Parathyroid adenoma (tissue), 2 donors: Measurements from ENCODE around the gene PXK.
A peak's percentile ranks its signal among the peaks of the same experiment; 100 is the strongest.

Experiments used
- H2AFZ ChIP-seq: fragments of 300-600 bp; sonication (generic); one replicate; pipeline ENCODE4 v1.7.0; 2017; ENCODE audit warnings: antibody characterized with exemption, mild to moderate bottlenecking
- H3K27ac ChIP-seq: fragments of 300-600 bp; sonication (generic); one replicate; pipeline ENCODE4 v1.7.0; 2017
- H3K27me3 ChIP-seq: fragments of 300-600 bp; sonication (generic); one replicate; pipeline ENCODE4 v1.7.0; 2017; ENCODE audit warnings: low read length; ENCODE audit not compliant: control insufficient read depth, insufficient read depth
- H3K36me3 ChIP-seq: fragments of 300-600 bp; sonication (generic); one replicate; pipeline ENCODE4 v1.7.0; 2017; ENCODE audit warnings: low read length; ENCODE audit not compliant: control insufficient read depth, insufficient read depth
- H3K4me1 ChIP-seq: fragments of 300-600 bp; sonication (generic); one replicate; pipeline ENCODE4 v1.7.0; 2017; ENCODE audit warnings: control low read depth
- H3K4me2 ChIP-seq: fragments of 300-600 bp; sonication (generic); one replicate; pipeline ENCODE4 v1.7.0; 2017; ENCODE audit warnings: low read length
- H3K4me3 ChIP-seq: fragments of 300-600 bp; sonication (generic); one replicate; pipeline ENCODE4 v1.7.0; 2017; ENCODE audit warnings: low read depth, low read length
- H3K79me2 ChIP-seq: fragments of 300-600 bp; sonication (generic); one replicate; pipeline ENCODE4 v1.7.0; 2017; ENCODE audit warnings: control low read depth
- H3K9ac ChIP-seq: fragments of 300-600 bp; sonication (generic); one replicate; pipeline ENCODE4 v1.7.0; 2017; ENCODE audit warnings: mild to moderate bottlenecking
- H3K9me3 ChIP-seq: fragments of 300-600 bp; sonication (generic); one replicate; pipeline ENCODE4 v1.7.0; 2017; ENCODE audit warnings: low read length; ENCODE audit not compliant: control insufficient read depth
- CTCF ChIP-seq: fragments of 300-600 bp; sonication (generic); IDR thresholded peaks from one replicate; pipeline ENCODE4 v1.7.0; 2017; ENCODE audit warnings: antibody characterized with exemption, mild to moderate bottlenecking
- donor health status: primary hyperparathyroidism.

Gene PXK

DNA sequence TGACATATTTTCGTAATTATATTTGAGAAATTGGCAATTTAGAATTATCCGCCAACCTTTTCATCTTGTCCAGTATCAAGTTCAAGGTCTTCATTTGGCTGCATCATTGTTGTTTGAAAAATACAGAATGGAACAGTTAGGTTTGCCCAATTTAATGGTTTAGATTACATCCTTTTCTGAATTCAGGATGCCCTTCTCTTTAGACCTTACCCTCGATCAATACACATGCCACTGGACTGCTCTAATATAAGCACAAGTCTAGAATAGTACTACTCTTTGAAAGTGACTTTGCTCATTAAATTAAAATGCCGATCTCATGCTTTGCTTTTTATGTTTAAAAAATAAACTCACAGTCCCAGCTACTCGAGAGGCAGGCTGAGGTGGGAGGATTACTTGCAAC lies 44.5 kb downstream of the PXK start:
- Histone ChIP-seq H2AFZ (no peak overlapping the region), H3K4me2 (no peak overlapping the region), H3K4me1 (peaks cover 5% of the 10 kb centered on the region), H3K4me3 (no peak overlapping the region), H3K27me3 (no peaks in the 10 kb centered on the region), H3K9ac (no peak overlapping the region), H3K27ac (no peak overlapping the region), H3K36me3 (no peaks in the 10 kb centered on the region), H3K9me3 (no peaks in the 10 kb centered on the region), H3K79me2 (peaks cover 9% of the 10 kb centered on the region)
- no peak for TF ChIP-seq CTCF

DNA sequence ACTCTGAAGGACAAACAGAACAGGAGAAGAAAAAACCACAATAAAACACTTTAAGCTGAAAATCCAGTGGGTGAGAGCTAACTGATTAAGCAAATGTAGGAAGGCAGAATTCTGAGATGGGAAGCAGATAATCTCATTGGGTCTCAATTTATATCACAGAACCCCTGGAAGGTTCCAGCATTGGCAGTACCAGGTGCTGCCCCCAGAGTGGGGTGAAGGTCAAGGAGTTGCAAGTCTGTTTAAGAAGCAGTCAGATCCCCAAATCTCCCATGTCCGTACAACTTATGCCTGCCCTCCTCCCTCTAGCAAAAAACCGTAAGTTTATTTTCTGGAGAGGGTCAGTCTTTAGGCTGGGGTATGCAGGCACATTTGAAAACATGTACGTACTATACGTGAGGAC lies 45.1 kb downstream of the PXK start:
- no peak overlapping the region for H3K4me3 ChIP-seq
- H2AFZ ChIP-seq = no peak overlapping the region
- no peak overlapping the region for H3K9ac ChIP-seq
- peaks cover 9% of the 10 kb centered on the region for H3K79me2 ChIP-seq
- H3K36me3 ChIP-seq = no peaks in the 10 kb centered on the region
- H3K4me2 ChIP-seq = no peak overlapping the region
- H3K27ac ChIP-seq = no peak overlapping the region
- no peaks in the 10 kb centered on the region for H3K9me3 ChIP-seq
- TF ChIP-seq CTCF = no peak
- H3K27me3 ChIP-seq = no peaks in the 10 kb centered on the region
- peaks cover 5% of the 10 kb centered on the region for H3K4me1 ChIP-seq

DNA sequence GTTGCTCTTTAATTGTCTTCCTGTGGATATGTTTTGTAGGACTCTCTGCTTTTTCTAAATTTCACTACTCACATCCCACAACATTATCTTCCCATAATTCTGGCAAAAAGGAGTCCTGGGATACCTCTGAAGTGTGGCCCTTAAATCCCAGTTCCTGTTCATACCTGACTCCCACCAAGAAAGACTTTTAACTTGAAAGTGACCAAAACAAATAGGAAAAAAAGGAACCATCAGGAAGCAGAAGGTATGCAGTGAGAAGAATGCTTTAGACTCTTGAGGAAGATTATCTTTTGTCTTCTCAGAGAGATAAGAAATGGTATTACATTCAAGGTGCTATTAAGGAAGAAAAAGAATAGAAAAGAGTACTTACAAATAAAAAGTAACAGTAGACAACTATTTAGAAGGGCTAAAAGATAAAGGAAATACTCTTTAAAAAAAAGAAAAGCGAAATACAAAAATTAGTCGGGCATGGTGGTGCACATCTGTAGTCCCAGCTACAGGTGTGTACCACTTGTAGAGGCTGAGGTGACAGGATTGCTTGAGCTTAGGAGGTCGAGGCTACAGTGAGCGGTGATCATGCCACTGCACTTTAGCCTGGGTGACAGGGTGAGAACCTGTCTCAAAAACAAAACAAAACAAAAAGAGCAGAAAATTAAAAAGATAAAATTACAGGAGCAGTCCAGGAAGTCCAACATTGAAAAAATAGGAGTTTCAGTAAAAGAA lies 46.8 kb downstream of the PXK start:
- Histone ChIP-seq H3K9me3 (no peaks in the 10 kb centered on the region), H2AFZ (no peak overlapping the region), H3K27me3 (no peaks in the 10 kb centered on the region), H3K4me1 (peaks cover 17% of the 10 kb centered on the region), H3K4me2 (no peak overlapping the region), H3K9ac (no peak overlapping the region), H3K4me3 (no peak overlapping the region), H3K36me3 (no peaks in the 10 kb centered on the region), H3K79me2 (peaks cover 6% of the 10 kb centered on the region), H3K27ac (no peak overlapping the region)
- no peak for TF ChIP-seq CTCF

DNA sequence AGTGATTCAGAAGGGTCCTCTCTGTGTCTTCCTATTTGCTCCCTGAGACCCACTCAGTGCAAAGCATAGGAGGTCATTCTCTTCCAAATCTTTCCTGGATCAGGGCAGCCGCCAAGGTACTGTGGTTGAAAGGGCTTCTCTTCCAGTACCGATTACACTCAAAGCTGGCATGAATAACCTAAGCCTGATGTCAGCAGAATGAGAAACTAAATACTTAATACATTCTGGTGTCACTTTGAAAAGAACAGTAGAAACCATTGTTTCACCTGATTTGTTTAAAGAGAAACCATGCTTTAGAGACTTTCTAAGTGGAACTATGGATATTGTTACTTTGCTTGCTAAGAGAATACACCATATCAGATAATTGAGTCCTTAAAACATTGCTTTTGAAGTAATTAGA lies 50.8 kb downstream of the PXK start:
- H3K36me3 ChIP-seq = no peaks in the 10 kb centered on the region
- H3K9me3 ChIP-seq = no peaks in the 10 kb centered on the region
- no peaks in the 10 kb centered on the region for H3K27me3 ChIP-seq
- H3K79me2 ChIP-seq = peaks cover 13% of the 10 kb centered on the region
- no peak overlapping the region for H2AFZ ChIP-seq
- H3K4me2 ChIP-seq = no peak overlapping the region
- H3K27ac ChIP-seq = peak overlapping the region; percentile 66
- TF ChIP-seq CTCF = no peak
- no peak overlapping the region for H3K4me3 ChIP-seq
- no peak overlapping the region for H3K9ac ChIP-seq
- peaks cover 23% of the 10 kb centered on the region for H3K4me1 ChIP-seq

- Histone ChIP-seq H3K36me3 (no peaks in the 10 kb centered on the region), H3K4me1 (peaks cover 23% of the 10 kb centered on the region), H3K9ac (no peak overlapping the region), H3K4me3 (no peak overlapping the region), H3K9me3 (no peaks in the 10 kb centered on the region), H3K4me2 (peak overlapping the region; percentile 38), H3K79me2 (peaks cover 12% of the 10 kb centered on the region), H2AFZ (peak overlapping the region; percentile 23), H3K27me3 (no peaks in the 10 kb centered on the region), H3K27ac (peak overlapping the region; percentile 66)
- no peak for TF ChIP-seq CTCF
Observed at GRCh38 chr3:58383904-58384303, 51.2 kb downstream of the PXK start.
